ENCODE data around the gene AKTIP. TPM values are rescaled to one million over a fixed set of nuclear protein-coding genes. Genes with fewer than 3 reads are reported as not detected.

AKTIP gene
- total and polyA plus RNA-seq, 9 of the 15 experiments (the other 6 are each of a cell fraction or from before 2014, with no cell fraction given): 3.0 to 10.7 (median 4.4) TPM

- TF ChIP-seq BACH1 (tag; IDR thresholded peaks at IDR 0.05) (peak; percentile 6; the same call in 1 of the 2 replicates), ETV6 (IDR thresholded peaks at IDR 0.05; ENCODE audit: borderline replicate concordance in 1 of 2, low read depth in 2 of 2, low read length in 1 of 2) (peak in 1 of 2 experiments; percentile 89; a peak in 2 of 4 replicates), ETV6 (CRISPR knock-in tag; IDR thresholded peaks at IDR 0.05; ENCODE audit: borderline replicate concordance) (no peak), ETV5 (CRISPR knock-in tag; IDR thresholded peaks at IDR 0.05; ENCODE audit: low read depth) (peak; percentile 77), ARHGAP35 (IDR thresholded peaks at IDR 0.05; ENCODE audit: partially characterized antibody) (no peak), RCOR1 (IDR thresholded peaks at IDR 0.05; ENCODE audit: borderline replicate concordance in 1 of 2, low read depth in 2 of 2, low read length in 2 of 2) (peak in 1 of 2 experiments; percentile 75; a peak in 2 of 4 replicates), NR2C2 (CRISPR knock-in tag; IDR thresholded peaks at IDR 0.05) (no peak), NR2C2 (tag; IDR thresholded peaks at IDR 0.05) (peak; percentile 51; the same call in 1 of the 2 replicates), ETV1 (tag; conservative IDR thresholded peaks at IDR 0.05; ENCODE audit: low read depth) (peak; percentile 99), KDM1A (IDR thresholded peaks at IDR 0.05) (peak; percentile 51 to 66; a peak in 3 of 4 replicates), CC2D1A (IDR thresholded peaks at IDR 0.05) (no peak), SOX6 (IDR thresholded peaks at IDR 0.05) (peak; percentile 83; the same call in 1 of the 2 replicates), ZNF318 (IDR thresholded peaks at IDR 0.05; ENCODE audit: borderline replicate concordance in 1 of 2, low read depth in 1 of 2) (no peak), RNF2 (IDR thresholded peaks at IDR 0.05) (peak; percentile 90; the same call in 1 of the 2 replicates), CREB1 (IDR thresholded peaks at IDR 0.05) (0 out of 2 replicates have a peak, but pooled peaks have one; percentile 18), CREB1 (CRISPR knock-in tag; IDR thresholded peaks at IDR 0.05) (no peak)
Observed at GRCh38 chr16:53518550-53519416, 15.8 kb upstream of the AKTIP start (continued).
